Heart left ventricle (tissue), 16 donors: ENCODE measurements around the gene SLC44A2. TPM values are rescaled to one million over a fixed set of nuclear protein-coding genes. Genes with fewer than 3 reads are reported as not detected.

Source experiments
- ATAC-seq, 4 donors: fragments of 200-7000 bp; cut with Tn5 transposase; one replicate each; pipeline ENCODE4 v1.9.1; 2020 to 2022; ENCODE audit warnings: moderate library complexity in 4 of 4, mild to moderate bottlenecking in 3 of 4, moderate number of reproducible peaks in 1 of 4
- DNase-seq, 5 donors: peaks; one replicate each; pipeline ENCODE4 v3.0.0-alpha.2; 2020
- H3K27ac ChIP-seq, 12 donors: fragments of 200-600 bp; sonication (generic) in 4 of 12; one replicate each; pipeline versions ENCODE4 v1.5.0 to v1.8.0; 2016 to 2022; ENCODE audit warnings: mild to moderate bottlenecking in 2 of 12
- H3K27me3 ChIP-seq, 9 donors: fragments of 200-600 bp; sonication (generic) in 2 of 9; one replicate each; pipeline versions ENCODE4 v1.5.1 to v1.8.0; 2016 to 2022; ENCODE audit warnings: mild to moderate bottlenecking in 3 of 9
- H3K36me3 ChIP-seq, 9 donors: fragments of 200-600 bp; sonication (generic) in 2 of 9; one replicate each; pipeline versions ENCODE4 v1.5.0 to v1.8.0; 2018 to 2022; ENCODE audit warnings: mild to moderate bottlenecking in 2 of 9
- H3K4me1 ChIP-seq, 12 donors: fragments of 200-600 bp; sonication (generic) in 4 of 12; one replicate each; pipeline versions ENCODE4 v1.5.0 to v1.8.0; 2016 to 2022; ENCODE audit warnings: mild to moderate bottlenecking in 3 of 12
- H3K4me3 ChIP-seq, 12 donors: fragments of 200-600 bp; sonication (generic) in 4 of 12; one replicate each; pipeline versions ENCODE4 v1.5.0 to v1.8.0; 2017 to 2022; ENCODE audit warnings: mild to moderate bottlenecking in 9 of 12, moderate library complexity in 4 of 12
- H3K9me3 ChIP-seq, 12 donors: fragments of 200-600 bp; sonication (generic) in 4 of 12; one replicate each; pipeline versions ENCODE4 v1.5.0 to v1.8.0; 2016 to 2022; ENCODE audit warnings: mild to moderate bottlenecking in 1 of 12
- CTCF ChIP-seq, 12 donors: fragments of 200-600 bp; sonication (generic) in 4 of 12; IDR thresholded peaks; one replicate each; pipeline versions ENCODE4 v1.5.0 to v1.8.0; 2018 to 2022; ENCODE audit warnings: antibody characterized with exemption in 12 of 12, mild to moderate bottlenecking in 5 of 12
- POLR2A ChIP-seq, 2 donors: fragments of 450-650 bp; IDR thresholded peaks; one replicate each; pipeline ENCODE4 v1.6.1; 2017; ENCODE audit warnings: antibody characterized with exemption in 2 of 2, mild to moderate bottlenecking in 2 of 2, moderate library complexity in 2 of 2
- whole genome bisulfite sequencing, 4 donors: extraction: QIAGEN DNeasy Blood & Tissue Kit in 2 of 4; methylation state at CpG; one replicate each; pipeline versions ENCODE4 v1.1.5 to v1.1.7; 2013 to 2018; 5-methylcytosine and 5-hydroxymethylcytosine counted together
- intact Hi-C, 10 donors: fragments of 100-400 bp; cut with DNase I; formaldehyde crosslinking; loops; one replicate each; pipeline versions ENCODE4 v1.11.1 to v1.14.2; 2022
- polyA plus RNA-seq, 2 donors: library from polyadenylated mRNA; stranded (reverse); fragments of 200-250 nt; gene quantifications; one replicate each; pipeline ENCODE4 v1.2.3, GENCODE V29; 2013
- total RNA-seq, 9 donors: library from RNA; depleted of rRNA in 2 of 9; stranded (reverse); fragments of >200 nt in 2 of 9; fragmentation: NEBNext Ultra II Directional in 3 of 9; extraction: Animal tissue kit (Norgen Biotek cat#: 25700) in 3 of 9; gene quantifications; one replicate each; pipeline versions ENCODE4 v1.1.0 to v1.2.4, GENCODE V29; 2016 to 2023
- donor health status: ischemic (EF 13 %, LVEDD 7.1; RV severe dilation, severe dysfunction).
- donor health status: healthy with polysubstance abuse.
- donor health status: DM: no; HTN: yes; CAD: no.
- donor health status: DM: no; HTN: no; CAD: no.
- donor health status: ischemic (EF 25% LVEDD 6.9; RV normal size, moderate dysfunction).
- donor health status: ischemic (EF 25% LVEDD 5.7; RV mildly dilated, moderate dysfunction).
- donor health status: healthy.
- donor health status: DM: yes; HTN: yes; CAD: no.
- donor health status: ischemic (EF 35%, LVEDD 5.7; RV mildly dilated, moderate dysfunction).
- donor health status: nonischemic (EF 11% LVEDD 7.7; RV severe dilation, severe dysfunction).
- donor health status: DM: yes; HTN: yes; CAD: no.
- donor health status: PGD.
- donor health status: ischemic (EF 29% LVEDD 5.4; RV normal size, mild dysfunction).
- donor health status: nonischemic (EF 23%, LVEDD 6.1; RV moderate dilation, normal function).

Gene SLC44A2
- total and polyA plus RNA-seq, 11 donors: 43.1 to 130 (median 82.5) TPM

- no peak overlapping the region for H3K27ac ChIP-seq
- TF ChIP-seq POLR2A (IDR thresholded peaks at IDR 0.05) (no peak), CTCF (IDR thresholded peaks at IDR 0.05) (no peak)
- no peak for DNase-seq
- intact Hi-C loops: loop anchor here in 3 of 10 donors (5.0 kb wide), 2 partner anchors 33 to 108 kb away; no protein-coding TSS in a partner anchor
- H3K36me3 ChIP-seq: peaks cover 0 to 79% (median 71%) of the 10 kb centered on the region in 9 donors
- 47 to 56% (median 54%) methylated on average over 5 to 7 of the region's 7 CpGs for WGBS, 4 donors
- no peak overlapping the region for H3K4me3 ChIP-seq
- H3K27me3 ChIP-seq: no peaks in the 10 kb centered on the region
- H3K4me1 ChIP-seq: peaks cover 3 to 31% (median 17%) of the 10 kb centered on the region in 12 donors
- no peak for ATAC-seq
- H3K9me3 ChIP-seq: no peaks in the 10 kb centered on the region
Observed at GRCh38 chr19:10690341-10690781, 65.0 kb downstream of the SLC44A2 start.

GRCh38 chr19:10691178-10691881, 66.0 kb downstream of the SLC44A2 start:
- Histone ChIP-seq H3K27ac (no peak overlapping the region), H3K4me3 (no peak overlapping the region), H3K9me3 (no peaks in the 10 kb centered on the region), H3K4me1 (peaks cover 5 to 29% (median 17%) of the 10 kb centered on the region in 12 donors), H3K27me3 (no peaks in the 10 kb centered on the region), H3K36me3 (peaks cover 0 to 70% (median 63%) of the 10 kb centered on the region in 9 donors)
- intact Hi-C loops: loop anchor here in 3 of 10 donors (5.0 kb wide), 2 partner anchors 34 to 109 kb away; no protein-coding TSS in a partner anchor
- no peak for DNase-seq
- ATAC-seq: no peak
- WGBS, 4 donors: 81 to 85% (median 84%) methylated on average over 17 to 23 of the region's 23 CpGs
- TF ChIP-seq CTCF (IDR thresholded peaks at IDR 0.05) (no peak), POLR2A (IDR thresholded peaks at IDR 0.05) (no peak)

DNA sequence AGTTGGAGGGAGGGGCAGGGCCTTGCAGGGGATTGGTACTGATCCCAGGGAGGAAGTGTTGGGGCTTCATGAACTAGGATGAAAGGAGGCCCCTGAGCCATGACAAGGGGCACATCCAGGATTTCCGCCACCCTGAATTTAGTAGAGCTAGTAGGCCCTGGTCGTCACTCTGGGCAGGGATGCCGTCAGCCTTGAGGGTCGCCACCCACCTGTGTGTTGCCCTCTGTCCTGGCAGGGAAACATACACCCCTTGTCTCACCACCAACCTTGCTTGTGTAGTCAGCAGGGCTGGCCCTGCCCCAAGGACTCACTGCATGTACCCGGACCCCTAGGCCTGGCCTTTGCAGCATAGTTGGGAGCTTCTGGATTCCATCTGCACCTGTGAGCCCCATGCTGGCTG, 66.5 kb downstream of the SLC44A2 start:
- no peak for DNase-seq
- TF ChIP-seq CTCF (IDR thresholded peaks at IDR 0.05) (no peak), POLR2A (IDR thresholded peaks at IDR 0.05) (no peak)
- Histone ChIP-seq H3K27ac (no peak overlapping the region), H3K27me3 (no peaks in the 10 kb centered on the region), H3K36me3 (peaks cover 0 to 64% (median 59%) of the 10 kb centered on the region in 9 donors), H3K4me1 (peaks cover 5 to 24% (median 14%) of the 10 kb centered on the region in 12 donors), H3K9me3 (no peaks in the 10 kb centered on the region), H3K4me3 (no peak overlapping the region)
- 70 to 86% (median 82%) methylated on average over 4 to 5 of the region's 5 CpGs for WGBS, 4 donors
- no peak for ATAC-seq
- intact Hi-C loops: loop anchor here in 3 of 10 donors (5.0 kb wide), 2 partner anchors 35 to 110 kb away; no protein-coding TSS in a partner anchor

GRCh38 chr19:10692673-10693264, 67.4 kb downstream of the SLC44A2 start:
- Histone ChIP-seq H3K36me3 (peaks cover 0 to 55% (median 50%) of the 10 kb centered on the region in 9 donors), H3K4me3 (no peak overlapping the region), H3K4me1 (peaks cover 0 to 15% (median 9%) of the 10 kb centered on the region in 12 donors), H3K9me3 (no peaks in the 10 kb centered on the region), H3K27ac (no peak overlapping the region), H3K27me3 (no peaks in the 10 kb centered on the region)
- no peak for TF ChIP-seq POLR2A (IDR thresholded peaks at IDR 0.05)
- no peak for TF ChIP-seq CTCF (IDR thresholded peaks at IDR 0.05)
- WGBS, 4 donors: 89 to 93% (median 90%) methylated on average over 5 of the region's 5 CpGs
- ATAC-seq (no peak), DNase-seq (no peak)
- intact Hi-C loops: loop anchor here in 3 of 10 donors (5.0 kb wide), 2 partner anchors 35 to 110 kb away; no protein-coding TSS in a partner anchor
